ENCODE measurements around the gene ATXN7L3. TPM values are rescaled to one million over a fixed set of nuclear protein-coding genes. Genes with fewer than 3 reads are reported as not detected.

The ATXN7L3 gene
- total and polyA plus RNA-seq, 9 of the 15 experiments (the other 6 are each of a cell fraction or from before 2014, with no cell fraction given), result 0.62 to 66.1 (median 33.2) TPM

GRCh38 chr17:44193326-44194084 lies 6.2 kb downstream of the ATXN7L3 start (continued):
- TF ChIP-seq CHAMP1 (IDR thresholded peaks at IDR 0.05) (no peak), ELF4 (CRISPR knock-in tag; IDR thresholded peaks at IDR 0.05) (no peak), GTF3C2 (IDR thresholded peaks at IDR 0.05; ENCODE audit: borderline replicate concordance, extremely low read depth, insufficient read length) (no peak), NFIC (IDR thresholded peaks at IDR 0.05) (peak; percentile 34; the same call in 1 of the 2 replicates), ZFP30 (CRISPR knock-in tag; IDR thresholded peaks at IDR 0.05; ENCODE audit: borderline replicate concordance) (no peak), NCOA4 (IDR thresholded peaks at IDR 0.05; ENCODE audit: partially characterized antibody) (no peak)

Data from K562 (cell line).